Stimulated activated naive CD8-positive, alpha-beta T cell treated with anti-CD3 and anti-CD28 coated beads, Interleukin-15, Interleukin-2, amounts not matched to agents 100 U/mL and 50 U/mL, for 24 hours (primary cell): ENCODE data around the gene FCHO2.
"Not testable (repeated sequence)": the region's sequence is repeated elsewhere in the genome, so short reads cannot be mapped to it uniquely, and the experiment has no call there.

Experiments
- ATAC-seq: fragments of 150-1000 bp; cut with Tn5 transposase; one replicate; pipeline ENCODE4 v1.10.0; 2021
- DNase-seq: peaks from one replicate; pipeline ENCODE4 v3.0.0; 2021

FCHO2 gene

GRCh38 chr5:72955768-72956323 lies at the start of gene FCHO2:
TSS of gene FCHO2 (plus strand) at chr5:72956041. CDS start at chr5:72956097, 56 bp downstream.
- ATAC-seq (peak; percentile 97), DNase-seq (peak; percentile 99)

- ATAC-seq (no peak), DNase-seq (no peak)
These were observed 49.0 kb upstream of the FCHO2 start for GRCh38 chr5:72906806-72907205.

- DNase-seq (no peak), ATAC-seq (no peak)
These were observed 47.2 kb upstream of the FCHO2 start for GRCh38 chr5:72908664-72909063.

GRCh38 chr5:72917371-72917776 lies 38.5 kb upstream of the FCHO2 start:
- ATAC-seq (no peak), DNase-seq (no peak)

GRCh38 chr5:72920690-72921502 lies 34.9 kb upstream of the FCHO2 start:
- DNase-seq, result no peak

GRCh38 chr5:72921886-72922285 lies 34.0 kb upstream of the FCHO2 start:
- DNase-seq, result no peak
- no peak for ATAC-seq

More at GRCh38 chr5:72920690-72921502, 34.9 kb upstream of the FCHO2 start:
- ATAC-seq, result no peak

- ATAC-seq (no peak), DNase-seq (no peak)
These were observed 33.4 kb upstream of the FCHO2 start for GRCh38 chr5:72922422-72922821.

- DNase-seq (no peak), ATAC-seq (no peak)
These were observed 30.4 kb upstream of the FCHO2 start for GRCh38 chr5:72925336-72926010.

GRCh38 chr5:72932686-72933085 lies 23.2 kb upstream of the FCHO2 start:
- ATAC-seq, DNase-seq: not testable (repeated sequence)

- ATAC-seq, DNase-seq: not testable (repeated sequence)
These were observed 20.7 kb upstream of the FCHO2 start for GRCh38 chr5:72934953-72935725.

- ATAC-seq, result no peak
- no peak for DNase-seq
These were observed 18.9 kb upstream of the FCHO2 start for GRCh38 chr5:72936893-72937292.

GRCh38 chr5:72937517-72938061 lies 18.3 kb upstream of the FCHO2 start:
- ATAC-seq (no peak), DNase-seq (no peak)

GRCh38 chr5:72938206-72938605 lies 17.6 kb upstream of the FCHO2 start:
- DNase-seq, result no peak
- ATAC-seq, result no peak

- DNase-seq (no peak), ATAC-seq (no peak)
These were observed 15.8 kb upstream of the FCHO2 start for GRCh38 chr5:72940082-72940481.

GRCh38 chr5:72943307-72943706 lies 12.5 kb upstream of the FCHO2 start:
- no peak for ATAC-seq
- DNase-seq, result no peak

- DNase-seq (no peak), ATAC-seq (no peak)
These were observed 8.3 kb upstream of the FCHO2 start for GRCh38 chr5:72947498-72947897.

- ATAC-seq (no peak), DNase-seq (no peak)
These were observed 6.4 kb upstream of the FCHO2 start for GRCh38 chr5:72949481-72949880.

- ATAC-seq (no peak), DNase-seq (no peak)
These were observed 4.0 kb upstream of the FCHO2 start for GRCh38 chr5:72951671-72952468.

- DNase-seq, result no peak
- ATAC-seq, result no peak
These were observed 1.5 kb upstream of the FCHO2 start for GRCh38 chr5:72954389-72954788.

- ATAC-seq (peak; percentile 30), DNase-seq (peak; percentile 34)
These were observed 586 bp upstream of the FCHO2 start for GRCh38 chr5:72955143-72955767.
